ENCODE results near the gene FAM78A.

FAM78A gene

GRCh38 chr9:131276094-131276888 is at the start of gene FAM78A:
FAM78A (minus strand) TSS chr9:131276510; CDS start chr9:131276179, 331 bp downstream.
- Histone ChIP-seq H3K4me3 (ENCODE audit: low read length) (peak within 1 kb of the TSS; percentile 85), H3K4me2 (ENCODE audit: low read length) (peak within 1 kb of the TSS; percentile 97), H3K27ac (ENCODE audit: low read length) (peak within 1 kb of the TSS; percentile 86), H4K20me1 (ENCODE audit: insufficient read depth, low read length) (no peaks in the 10 kb centered on the region), H3K27me3 (ENCODE audit: low read depth, low read length) (peaks cover 3% of the 10 kb centered on the region; the same call in 1 of the 2 replicates), H3K9me3 (ENCODE audit: insufficient read depth, low read length) (no peaks in the 10 kb centered on the region), H3K36me3 (replicated peaks; ENCODE audit: low read depth, low read length) (peaks cover 7% of the 10 kb centered on the region), H3K9ac (ENCODE audit: low read length) (peak within 1 kb of the TSS; percentile 97), H2AFZ (ENCODE audit: low read depth, low read length) (peak within 1 kb of the TSS; percentile 34; the same call in 1 of the 2 replicates), H3K4me1 (ENCODE audit: low read length) (peaks cover 41% of the 10 kb centered on the region), H3K79me2 (ENCODE audit: low read length) (peaks cover 54% of the 10 kb centered on the region)
- TF ChIP-seq EZH2phosphoT487 (IDR thresholded peaks at IDR 0.05; ENCODE audit: low read depth), result no peak
- no peak for TF ChIP-seq CTCF (IDR thresholded peaks at IDR 0.05; ENCODE audit: low read depth, low read length)

GRCh38 chr9:131324736-131325679 is 48.7 kb upstream of the FAM78A start:
- no peak for TF ChIP-seq CTCF (IDR thresholded peaks at IDR 0.05; ENCODE audit: low read depth, low read length)
- no peak for TF ChIP-seq EZH2phosphoT487 (IDR thresholded peaks at IDR 0.05; ENCODE audit: low read depth)
- H3K4me3 ChIP-seq (ENCODE audit: low read length), result no peak overlapping the region
- H3K36me3 ChIP-seq (replicated peaks; ENCODE audit: low read depth, low read length), result no peaks in the 10 kb centered on the region
- H3K9ac ChIP-seq (ENCODE audit: low read length), result no peak overlapping the region
- no peaks in the 10 kb centered on the region for H4K20me1 ChIP-seq (ENCODE audit: insufficient read depth, low read length)
- H3K4me2 ChIP-seq (ENCODE audit: low read length), result no peak overlapping the region
- no peak overlapping the region for H2AFZ ChIP-seq (ENCODE audit: low read depth, low read length)
- no peaks in the 10 kb centered on the region for H3K9me3 ChIP-seq (ENCODE audit: insufficient read depth, low read length)
- H3K27ac ChIP-seq (ENCODE audit: low read length), result no peak overlapping the region
- peaks cover 11% of the 10 kb centered on the region for H3K27me3 ChIP-seq (ENCODE audit: low read depth, low read length)
- no peaks in the 10 kb centered on the region for H3K79me2 ChIP-seq (ENCODE audit: low read length)
- no peaks in the 10 kb centered on the region for H3K4me1 ChIP-seq (ENCODE audit: low read length)

GRCh38 chr9:131323629-131324028 is 47.3 kb upstream of the FAM78A start:
- Histone ChIP-seq H3K79me2 (ENCODE audit: low read length) (no peaks in the 10 kb centered on the region), H4K20me1 (ENCODE audit: insufficient read depth, low read length) (no peaks in the 10 kb centered on the region), H3K27me3 (ENCODE audit: low read depth, low read length) (peaks cover 11% of the 10 kb centered on the region), H3K4me2 (ENCODE audit: low read length) (no peak overlapping the region), H3K9me3 (ENCODE audit: insufficient read depth, low read length) (no peaks in the 10 kb centered on the region), H3K36me3 (replicated peaks; ENCODE audit: low read depth, low read length) (no peaks in the 10 kb centered on the region), H3K9ac (ENCODE audit: low read length) (no peak overlapping the region), H2AFZ (ENCODE audit: low read depth, low read length) (no peak overlapping the region), H3K4me3 (ENCODE audit: low read length) (no peak overlapping the region), H3K27ac (ENCODE audit: low read length) (no peak overlapping the region), H3K4me1 (ENCODE audit: low read length) (no peaks in the 10 kb centered on the region)
- TF ChIP-seq CTCF (IDR thresholded peaks at IDR 0.05; ENCODE audit: low read depth, low read length), result no peak
- no peak for TF ChIP-seq EZH2phosphoT487 (IDR thresholded peaks at IDR 0.05; ENCODE audit: low read depth)

Measured in OCI-LY3 (cell line).